ENCODE data around the gene TNFRSF21. TPM values are rescaled to one million over a fixed set of nuclear protein-coding genes. Genes with fewer than 3 reads are reported as not detected.

TNFRSF21 gene
- total and polyA plus RNA-seq, 2 donors from 2014 or later: 40.3 to 45.5 TPM

- Histone ChIP-seq H3K9ac (ENCODE audit: low read length in 3 of 3) (no peak overlapping the region), H3K4me1 (ENCODE audit: control insufficient read depth in 2 of 3, insufficient read depth in 2 of 3, low read depth in 1 of 3, low read length in 3 of 3) (no peaks in the 10 kb centered on the region), H3K4me3 (ENCODE audit: low read length in 3 of 3) (no peak overlapping the region), H3K36me3 (ENCODE audit: control insufficient read depth in 2 of 3, insufficient read depth in 3 of 3, low read length in 3 of 3) (no peaks in the 10 kb centered on the region), H3K27me3 (ENCODE audit: control insufficient read depth, insufficient read depth, low read length) (no peaks in the 10 kb centered on the region), H3K27ac (ENCODE audit: low read depth in 2 of 2, low read length in 2 of 2) (no peak overlapping the region), H3K9me3 (ENCODE audit: control insufficient read depth in 2 of 3, insufficient read depth in 1 of 3, low read length in 3 of 3) (no peaks in the 10 kb centered on the region)
- intact Hi-C loops (cut with DNase I): no loop called here
- DNase-seq (no peak), FAIRE-seq (no peak)
- TF ChIP-seq CTCF (IDR thresholded peaks at IDR 0.05; ENCODE audit: borderline replicate concordance, extremely low read depth, insufficient read depth): no peak
Measured at GRCh38 chr6:47348316-47348863, 38.7 kb upstream of the TNFRSF21 start.

- H3K9me3 ChIP-seq (ENCODE audit: control insufficient read depth in 2 of 3, insufficient read depth in 1 of 3, low read length in 3 of 3): no peaks in the 10 kb centered on the region
- FAIRE-seq: no peak
- intact Hi-C loops (cut with DNase I): no loop called here
Measured at GRCh38 chr6:47345761-47346160, 36.1 kb upstream of the TNFRSF21 start.

GRCh38 chr6:47344022-47344421 lies 34.3 kb upstream of the TNFRSF21 start:
- DNase-seq (peak in 1 of 5 donors; percentile 33), FAIRE-seq (no peak)
- Histone ChIP-seq H3K36me3 (ENCODE audit: control insufficient read depth in 2 of 3, insufficient read depth in 3 of 3, low read length in 3 of 3) (no peaks in the 10 kb centered on the region), H3K9me3 (ENCODE audit: control insufficient read depth in 2 of 3, insufficient read depth in 1 of 3, low read length in 3 of 3) (no peaks in the 10 kb centered on the region), H3K27ac (ENCODE audit: low read depth in 2 of 2, low read length in 2 of 2) (no peak overlapping the region), H3K9ac (ENCODE audit: low read length in 3 of 3) (no peak overlapping the region), H3K4me3 (ENCODE audit: low read length in 3 of 3) (no peak overlapping the region), H3K27me3 (ENCODE audit: control insufficient read depth, insufficient read depth, low read length) (no peaks in the 10 kb centered on the region), H3K4me1 (ENCODE audit: control insufficient read depth in 2 of 3, insufficient read depth in 2 of 3, low read depth in 1 of 3, low read length in 3 of 3) (peaks cover 0 to 2% (median 0%) of the 10 kb centered on the region in 3 donors)
- no peak for TF ChIP-seq CTCF (IDR thresholded peaks at IDR 0.05; ENCODE audit: borderline replicate concordance, extremely low read depth, insufficient read depth)
- intact Hi-C loops (cut with DNase I): no loop called here

More at GRCh38 chr6:47345761-47346160, 36.1 kb upstream of the TNFRSF21 start:
- Histone ChIP-seq H3K9ac (ENCODE audit: low read length in 3 of 3) (no peak overlapping the region), H3K4me1 (ENCODE audit: control insufficient read depth in 2 of 3, insufficient read depth in 2 of 3, low read depth in 1 of 3, low read length in 3 of 3) (peaks cover 0 to 2% (median 0%) of the 10 kb centered on the region in 3 donors), H3K27ac (ENCODE audit: low read depth in 2 of 2, low read length in 2 of 2) (no peak overlapping the region), H3K36me3 (ENCODE audit: control insufficient read depth in 2 of 3, insufficient read depth in 3 of 3, low read length in 3 of 3) (no peaks in the 10 kb centered on the region), H3K27me3 (ENCODE audit: control insufficient read depth, insufficient read depth, low read length) (no peaks in the 10 kb centered on the region), H3K4me3 (ENCODE audit: low read length in 3 of 3) (no peak overlapping the region)
- no peak for TF ChIP-seq CTCF (IDR thresholded peaks at IDR 0.05; ENCODE audit: borderline replicate concordance, extremely low read depth, insufficient read depth)
- no peak for DNase-seq

- H3K9me3 ChIP-seq (ENCODE audit: control insufficient read depth in 2 of 3, insufficient read depth in 1 of 3, low read length in 3 of 3): no peaks in the 10 kb centered on the region
- H3K4me3 ChIP-seq (ENCODE audit: low read length in 3 of 3): no peak overlapping the region
- no peak overlapping the region for H3K27ac ChIP-seq (ENCODE audit: low read depth in 2 of 2, low read length in 2 of 2)
- no peaks in the 10 kb centered on the region for H3K27me3 ChIP-seq (ENCODE audit: control insufficient read depth, insufficient read depth, low read length)
- intact Hi-C loops (cut with DNase I): no loop called here
- FAIRE-seq (no peak), DNase-seq (no peak)
- H3K9ac ChIP-seq (ENCODE audit: low read length in 3 of 3): no peak overlapping the region
- H3K36me3 ChIP-seq (ENCODE audit: control insufficient read depth in 2 of 3, insufficient read depth in 3 of 3, low read length in 3 of 3): no peaks in the 10 kb centered on the region
- TF ChIP-seq CTCF (IDR thresholded peaks at IDR 0.05; ENCODE audit: borderline replicate concordance, extremely low read depth, insufficient read depth): no peak
- H3K4me1 ChIP-seq (ENCODE audit: control insufficient read depth in 2 of 3, insufficient read depth in 2 of 3, low read depth in 1 of 3, low read length in 3 of 3): peaks cover 0 to 2% (median 0%) of the 10 kb centered on the region in 3 donors
Measured at GRCh38 chr6:47343600-47343999, 33.9 kb upstream of the TNFRSF21 start.

Measured in kidney (tissue), 14 donors.